Glutamatergic neuron (in vitro differentiated cells): ENCODE results near the gene CSGALNACT2. TPM values are rescaled to one million over a fixed set of nuclear protein-coding genes. Genes with fewer than 3 reads are reported as not detected.

Source experiments
- DNase-seq: peaks from one replicate; pipeline ENCODE4 v3.0.0; 2022
- H3K27ac Mint-ChIP-seq: one replicate; pipeline ENCODE4 v1.8.0; 2020; ENCODE audit warnings: mild to moderate bottlenecking, mixed read lengths, inconsistent platforms; ENCODE audit not compliant: unreplicated experiment
- H3K27me3 Mint-ChIP-seq: one replicate; pipeline ENCODE4 v1.8.0; 2020; ENCODE audit warnings: mild to moderate bottlenecking, moderate library complexity, mixed read lengths, inconsistent platforms; ENCODE audit not compliant: unreplicated experiment
- H3K36me3 Mint-ChIP-seq: one replicate; pipeline ENCODE4 v1.8.0; 2020; ENCODE audit warnings: mild to moderate bottlenecking, mixed read lengths, inconsistent platforms; ENCODE audit not compliant: unreplicated experiment
- H3K4me1 Mint-ChIP-seq: one replicate; pipeline ENCODE4 v1.8.0; 2020; ENCODE audit warnings: mild to moderate bottlenecking, low read depth, mixed read lengths, inconsistent platforms; ENCODE audit not compliant: unreplicated experiment
- H3K4me3 Mint-ChIP-seq: one replicate; pipeline ENCODE4 v1.8.0; 2020; ENCODE audit warnings: mild to moderate bottlenecking, mixed read lengths, inconsistent platforms; ENCODE audit not compliant: unreplicated experiment
- H3K9me3 Mint-ChIP-seq: one replicate; pipeline ENCODE4 v1.8.0; 2020; ENCODE audit warnings: mild to moderate bottlenecking, moderate library complexity, mixed read lengths, inconsistent platforms; ENCODE audit not compliant: unreplicated experiment
- CTCF ChIP-seq: fragments of 200-600 bp; sonication (generic); IDR thresholded peaks from one replicate; pipeline ENCODE4 v1.5.0; 2021; ENCODE audit not compliant: partially characterized antibody, unreplicated experiment
- total RNA-seq: library from RNA; stranded (reverse); fragmentation: NEBNext Ultra II Directional; extraction: Animal tissue kit (Norgen Biotek cat#: 25700); gene quantifications from one replicate; pipeline ENCODE4 v1.2.1, GENCODE V29; 2021; ENCODE audit not compliant: unreplicated experiment

The CSGALNACT2 gene
- total RNA-seq, 1 donor from 2014 or later, result 28.3 TPM

GRCh38 chr10:43126759-43127424 lies 11.4 kb upstream of the CSGALNACT2 start:
- no peak for TF ChIP-seq CTCF
- no peak overlapping the region for H3K27ac Mint-ChIP-seq
- peaks cover 10% of the 10 kb centered on the region for H3K27me3 Mint-ChIP-seq
- H3K9me3 Mint-ChIP-seq, result peaks cover 7% of the 10 kb centered on the region
- DNase-seq, result no peak
- H3K4me3 Mint-ChIP-seq, result no peak overlapping the region
- H3K36me3 Mint-ChIP-seq, result no peaks in the 10 kb centered on the region
- peaks cover 26% of the 10 kb centered on the region for H3K4me1 Mint-ChIP-seq

GRCh38 chr10:43127442-43127841 lies 10.8 kb upstream of the CSGALNACT2 start:
- TF ChIP-seq CTCF, result no peak
- no peaks in the 10 kb centered on the region for H3K36me3 Mint-ChIP-seq
- H3K4me1 Mint-ChIP-seq, result peaks cover 21% of the 10 kb centered on the region
- peaks cover 7% of the 10 kb centered on the region for H3K9me3 Mint-ChIP-seq
- H3K27ac Mint-ChIP-seq, result no peak overlapping the region
- no peak overlapping the region for H3K4me3 Mint-ChIP-seq
- no peak for DNase-seq
- H3K27me3 Mint-ChIP-seq, result peaks cover 9% of the 10 kb centered on the region

GRCh38 chr10:43128331-43128730 lies 9.9 kb upstream of the CSGALNACT2 start:
- Mint-ChIP-seq H3K9me3 (peaks cover 3% of the 10 kb centered on the region), H3K36me3 (no peaks in the 10 kb centered on the region), H3K27ac (no peak overlapping the region), H3K4me3 (no peak overlapping the region), H3K27me3 (peaks cover 7% of the 10 kb centered on the region), H3K4me1 (peaks cover 16% of the 10 kb centered on the region)
- no peak for TF ChIP-seq CTCF
- no peak for DNase-seq

GRCh38 chr10:43128958-43129706 lies 9.1 kb upstream of the CSGALNACT2 start:
- no peak overlapping the region for H3K27ac Mint-ChIP-seq
- H3K9me3 Mint-ChIP-seq, result no peaks in the 10 kb centered on the region
- no peak for TF ChIP-seq CTCF
- peaks cover 8% of the 10 kb centered on the region for H3K4me1 Mint-ChIP-seq
- H3K4me3 Mint-ChIP-seq, result no peak overlapping the region
- no peak for DNase-seq
- no peaks in the 10 kb centered on the region for H3K36me3 Mint-ChIP-seq
- H3K27me3 Mint-ChIP-seq, result no peaks in the 10 kb centered on the region

DNA sequence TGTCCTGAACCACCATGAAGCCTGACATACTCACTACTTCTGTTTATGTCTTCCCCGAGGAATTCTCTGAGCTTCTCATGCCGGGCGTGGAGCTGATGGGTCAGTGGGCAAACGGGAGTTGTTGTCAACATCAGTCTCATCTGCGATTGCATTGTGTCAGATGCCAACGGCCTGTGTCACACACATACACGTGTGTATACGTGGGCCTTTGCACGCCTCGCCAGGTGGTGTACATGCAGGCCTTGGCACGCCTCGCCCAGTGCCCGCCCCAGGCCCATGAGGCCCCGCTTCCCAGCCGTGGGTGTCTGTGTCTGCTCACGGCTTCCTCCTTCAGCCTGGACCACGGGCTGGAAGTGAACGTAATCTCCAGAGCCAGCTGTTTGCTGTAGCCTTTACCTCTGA lies 7.5 kb upstream of the CSGALNACT2 start:
- no peak for TF ChIP-seq CTCF
- H3K36me3 Mint-ChIP-seq, result no peaks in the 10 kb centered on the region
- H3K9me3 Mint-ChIP-seq, result no peaks in the 10 kb centered on the region
- DNase-seq, result no peak
- no peak overlapping the region for H3K4me3 Mint-ChIP-seq
- no peak overlapping the region for H3K27ac Mint-ChIP-seq
- peaks cover 7% of the 10 kb centered on the region for H3K4me1 Mint-ChIP-seq
- peaks cover 3% of the 10 kb centered on the region for H3K27me3 Mint-ChIP-seq
